Skeletal muscle tissue (tissue), 4 donors: ENCODE results near the gene PCDHA3. TPM values are rescaled to one million over a fixed set of nuclear protein-coding genes. Genes with fewer than 3 reads are reported as not detected.
"Not testable (repeated sequence)": the region's sequence is repeated elsewhere in the genome, so short reads cannot be mapped to it uniquely, and the experiment has no call there.

Experiments used
- H3K27ac ChIP-seq: one replicate; pipeline ENCODE4 v1.7.0; 2013; ENCODE audit warnings: mild to moderate bottlenecking, low read depth, low read length, inconsistent platforms
- H3K27me3 ChIP-seq, 3 donors: one replicate each; pipeline ENCODE4 v1.7.0; 2013; ENCODE audit warnings: low read length in 3 of 3; ENCODE audit not compliant: control insufficient read depth in 3 of 3, insufficient read depth in 3 of 3
- H3K36me3 ChIP-seq, 3 donors: one replicate each; pipeline ENCODE4 v1.7.0; 2013; ENCODE audit warnings: low read length in 3 of 3; ENCODE audit not compliant: control insufficient read depth in 3 of 3, insufficient read depth in 3 of 3
- H3K4me1 ChIP-seq, 3 donors: one replicate each; pipeline ENCODE4 v1.7.0; 2013; ENCODE audit warnings: low read length in 3 of 3, mild to moderate bottlenecking in 3 of 3; ENCODE audit not compliant: control insufficient read depth in 3 of 3, insufficient read depth in 3 of 3
- H3K4me3 ChIP-seq, 3 donors: one replicate each; pipeline ENCODE4 v1.7.0; 2013; ENCODE audit warnings: low read length in 3 of 3
- H3K9ac ChIP-seq, 3 donors: one replicate each; pipeline ENCODE4 v1.7.0; 2013; ENCODE audit warnings: low read length in 3 of 3, mild to moderate bottlenecking in 3 of 3, moderate library complexity in 2 of 3, low read depth in 1 of 3
- H3K9me3 ChIP-seq, 3 donors: one replicate each; pipeline ENCODE4 v1.7.0; 2013; ENCODE audit warnings: low read length in 3 of 3; ENCODE audit not compliant: control insufficient read depth in 3 of 3
- total RNA-seq: library from RNA; depleted of rRNA; stranded (reverse); fragments of >200 nt; gene quantifications from one replicate; pipeline ENCODE4 v1.2.3, GENCODE V29; 2014
- donor health status: Osteomylitis.

PCDHA3 gene
- total RNA-seq, 1 donor from 2014 or later, result not detected

GRCh38 chr5:140808889-140809291 is 8.0 kb downstream of the PCDHA3 start:
- Histone ChIP-seq H3K9ac (no peak overlapping the region), H3K4me3 (no peak overlapping the region), H3K9me3 (peaks cover 3 to 15% (median 5%) of the 10 kb centered on the region in 3 donors), H3K36me3 (no peaks in the 10 kb centered on the region), H3K4me1 (no peaks in the 10 kb centered on the region), H3K27ac (no peak overlapping the region), H3K27me3 (no peaks in the 10 kb centered on the region)

DNA sequence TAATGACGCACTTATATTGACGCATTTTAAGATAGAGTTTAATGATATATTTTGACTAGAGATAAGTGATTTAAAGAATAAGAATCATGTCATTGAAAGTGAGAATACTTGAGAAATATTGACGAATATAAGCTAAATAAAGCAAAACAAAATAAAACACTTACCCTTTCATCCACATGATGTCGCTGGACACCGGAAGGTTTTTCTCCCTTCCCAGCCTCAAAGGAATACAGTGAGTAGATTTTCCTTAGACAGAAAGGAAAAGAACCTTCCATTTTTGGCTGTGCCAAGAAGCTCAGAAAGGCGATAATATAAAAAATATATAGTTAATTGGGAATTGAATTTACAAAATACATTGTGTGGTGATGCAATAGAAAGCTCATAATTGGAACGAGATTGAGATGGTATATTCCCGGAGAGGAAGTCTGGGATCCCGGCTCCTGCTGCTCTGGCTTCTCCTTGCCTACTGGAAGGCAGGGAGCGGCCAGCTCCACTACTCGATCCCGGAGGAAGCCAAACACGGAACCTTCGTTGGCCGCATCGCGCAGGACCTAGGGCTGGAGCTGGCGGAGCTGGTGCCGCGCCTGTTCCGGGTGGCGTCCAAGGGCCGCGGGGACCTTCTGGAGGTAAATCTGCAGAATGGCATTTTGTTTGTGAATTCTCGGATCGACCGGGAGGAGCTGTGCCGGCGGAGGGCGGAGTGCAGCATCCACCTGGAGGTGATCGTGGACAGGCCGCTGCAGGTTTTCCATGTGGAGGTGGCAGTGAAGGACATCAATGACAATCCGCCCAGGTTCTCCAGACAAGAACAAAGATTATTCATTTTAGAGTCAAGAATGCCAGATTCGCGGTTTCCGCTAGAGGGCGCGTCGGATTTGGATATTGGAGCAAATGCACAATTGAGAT is 20.8 kb downstream of the PCDHA3 start, which contains the start of gene PCDHA5:
Gene PCDHA5, plus strand, starts transcription at position 239 of the 906 bp plus-strand sequence.
- no peak within 1 kb of the TSS for H3K27ac ChIP-seq
- peaks cover 0 to 10% (median 0%) of the 10 kb centered on the region in 3 donors for H3K27me3 ChIP-seq
- no peaks in the 10 kb centered on the region for H3K36me3 ChIP-seq
- H3K9ac ChIP-seq, result no peak within 1 kb of the TSS
- peaks cover 0 to 8% (median 0%) of the 10 kb centered on the region in 3 donors for H3K9me3 ChIP-seq
- peak within 1 kb of the TSS in 1 of 3 donors; percentile 7 for H3K4me3 ChIP-seq
- H3K4me1 ChIP-seq, result no peaks in the 10 kb centered on the region

- Histone ChIP-seq H3K4me1 (no peaks in the 10 kb centered on the region), H3K9ac (no peak overlapping the region), H3K9me3 (peaks cover 0 to 8% (median 0%) of the 10 kb centered on the region in 3 donors), H3K4me3 (peak overlapping the region in 1 of 3 donors; percentile 7), H3K36me3 (no peaks in the 10 kb centered on the region), H3K27ac (no peak overlapping the region), H3K27me3 (peaks cover 0 to 10% (median 0%) of the 10 kb centered on the region in 3 donors)
Observed at GRCh38 chr5:140822281-140822629, 21.4 kb downstream of the PCDHA3 start.

GRCh38 chr5:140822969-140823368 is 22.1 kb downstream of the PCDHA3 start:
- peaks cover 0 to 11% (median 0%) of the 10 kb centered on the region in 3 donors for H3K9me3 ChIP-seq
- H3K4me3 ChIP-seq, H3K36me3 ChIP-seq, H3K27ac ChIP-seq, H3K4me1 ChIP-seq, H3K9ac ChIP-seq: not testable (repeated sequence)
- H3K27me3 ChIP-seq, result peaks cover 0 to 11% (median 0%) of the 10 kb centered on the region in 3 donors

- no peak overlapping the region for H3K9ac ChIP-seq
- H3K27ac ChIP-seq, result no peak overlapping the region
- no peaks in the 10 kb centered on the region for H3K36me3 ChIP-seq
- no peak overlapping the region for H3K4me3 ChIP-seq
- H3K4me1 ChIP-seq, result no peaks in the 10 kb centered on the region
- peaks cover 0 to 12% (median 0%) of the 10 kb centered on the region in 3 donors for H3K9me3 ChIP-seq
- H3K27me3 ChIP-seq, result peaks cover 0 to 16% (median 0%) of the 10 kb centered on the region in 3 donors
Observed at GRCh38 chr5:140823475-140823874, 22.6 kb downstream of the PCDHA3 start.

DNA sequence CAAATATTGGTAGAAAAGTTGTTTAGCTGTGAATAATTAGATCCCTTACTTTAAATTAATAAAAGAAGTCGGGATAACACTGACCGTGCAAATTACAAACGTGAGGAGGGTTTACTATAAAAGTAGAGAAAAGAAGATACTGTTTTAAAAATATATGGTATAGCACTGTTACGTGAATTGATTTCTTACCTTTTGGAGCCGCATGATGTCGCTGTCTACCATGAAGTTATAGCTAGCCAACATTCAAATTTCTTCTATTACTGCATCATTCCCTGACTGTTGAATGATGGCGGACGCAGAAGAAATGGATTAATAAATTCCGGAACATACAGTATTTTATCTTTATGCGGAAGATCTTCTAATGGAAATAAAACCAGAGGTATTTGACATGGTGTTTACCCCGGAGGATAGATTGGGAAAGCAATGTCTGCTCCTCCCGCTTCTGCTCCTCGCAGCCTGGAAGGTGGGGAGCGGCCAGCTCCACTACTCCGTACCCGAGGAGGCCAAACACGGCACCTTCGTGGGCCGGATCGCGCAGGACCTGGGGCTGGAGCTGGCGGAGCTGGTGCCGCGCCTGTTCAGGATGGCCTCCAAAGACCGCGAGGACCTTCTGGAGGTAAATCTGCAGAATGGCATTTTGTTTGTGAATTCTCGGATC is 27.0 kb downstream of the PCDHA3 start, which contains the start of gene PCDHA6:
Gene PCDHA6, plus strand, starts transcription at position 257 of the 658 bp plus-strand sequence. Its CDS starts 132 bp downstream, at position 389.
- Histone ChIP-seq H3K4me1 (no peaks in the 10 kb centered on the region), H3K36me3 (no peaks in the 10 kb centered on the region), H3K9ac (no peak within 1 kb of the TSS), H3K4me3 (no peak within 1 kb of the TSS), H3K27ac (no peak within 1 kb of the TSS), H3K27me3 (peaks cover 0 to 21% (median 0%) of the 10 kb centered on the region in 3 donors), H3K9me3 (peaks cover 0 to 13% (median 2%) of the 10 kb centered on the region in 3 donors)

DNA sequence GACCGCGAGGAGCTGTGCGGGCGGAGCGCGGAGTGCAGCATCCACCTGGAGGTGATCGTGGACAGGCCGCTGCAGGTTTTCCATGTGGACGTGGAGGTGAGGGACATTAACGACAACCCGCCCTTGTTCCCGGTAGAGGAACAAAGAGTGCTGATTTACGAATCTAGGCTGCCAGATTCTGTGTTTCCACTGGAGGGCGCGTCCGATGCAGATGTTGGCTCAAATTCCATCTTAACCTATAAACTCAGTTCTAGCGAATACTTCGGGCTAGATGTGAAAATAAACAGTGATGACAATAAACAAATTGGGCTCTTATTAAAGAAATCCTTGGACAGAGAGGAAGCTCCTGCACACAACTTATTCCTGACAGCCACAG is 27.5 kb downstream of the PCDHA3 start:
- H3K4me3 ChIP-seq, result no peak overlapping the region
- peaks cover 0 to 13% (median 2%) of the 10 kb centered on the region in 3 donors for H3K9me3 ChIP-seq
- peaks cover 0 to 19% (median 0%) of the 10 kb centered on the region in 3 donors for H3K27me3 ChIP-seq
- no peak overlapping the region for H3K27ac ChIP-seq
- H3K9ac ChIP-seq, result no peak overlapping the region
- no peaks in the 10 kb centered on the region for H3K4me1 ChIP-seq
- H3K36me3 ChIP-seq, result no peaks in the 10 kb centered on the region

GRCh38 chr5:140829511-140830501 is 28.9 kb downstream of the PCDHA3 start:
- H3K9me3 ChIP-seq, H3K4me3 ChIP-seq, H3K27ac ChIP-seq, H3K36me3 ChIP-seq, H3K4me1 ChIP-seq, H3K9ac ChIP-seq: not testable (repeated sequence)
- H3K27me3 ChIP-seq, result peaks cover 0 to 14% (median 0%) of the 10 kb centered on the region in 3 donors

GRCh38 chr5:140833993-140834392 is 33.1 kb downstream of the PCDHA3 start, which contains the start of gene PCDHA7:
PCDHA7 (plus strand) TSS chr5:140834269; CDS start chr5:140834384, 115 bp downstream.
- Histone ChIP-seq H3K27me3 (peaks cover 0 to 6% (median 4%) of the 10 kb centered on the region in 3 donors), H3K36me3 (no peaks in the 10 kb centered on the region), H3K9me3 (peaks cover 2 to 19% (median 7%) of the 10 kb centered on the region in 3 donors), H3K9ac (no peak within 1 kb of the TSS), H3K4me1 (no peaks in the 10 kb centered on the region), H3K4me3 (peak within 1 kb of the TSS in 1 of 3 donors; percentile 23), H3K27ac (no peak within 1 kb of the TSS)
